ENCODE results near the gene GLG1.
"Not testable (repeated sequence)": the region's sequence is repeated elsewhere in the genome, so short reads cannot be mapped to it uniquely, and the experiment has no call there.

GLG1 gene

GRCh38 chr16:74606521-74607309 is at the start of gene GLG1:
Gene GLG1, minus strand, starts transcription at chr16:74607114. Its CDS starts 20 bp downstream, at chr16:74607094.
- peak within 1 kb of the TSS; percentile 94 to 98 (median 97) for H3K27ac Mint-ChIP-seq
- H3K27me3 Mint-ChIP-seq (ENCODE audit: low read depth), result no peaks in the 10 kb centered on the region
- H3K9me3 Mint-ChIP-seq, result no peaks in the 10 kb centered on the region
- TF ChIP-seq, protein P1, sequence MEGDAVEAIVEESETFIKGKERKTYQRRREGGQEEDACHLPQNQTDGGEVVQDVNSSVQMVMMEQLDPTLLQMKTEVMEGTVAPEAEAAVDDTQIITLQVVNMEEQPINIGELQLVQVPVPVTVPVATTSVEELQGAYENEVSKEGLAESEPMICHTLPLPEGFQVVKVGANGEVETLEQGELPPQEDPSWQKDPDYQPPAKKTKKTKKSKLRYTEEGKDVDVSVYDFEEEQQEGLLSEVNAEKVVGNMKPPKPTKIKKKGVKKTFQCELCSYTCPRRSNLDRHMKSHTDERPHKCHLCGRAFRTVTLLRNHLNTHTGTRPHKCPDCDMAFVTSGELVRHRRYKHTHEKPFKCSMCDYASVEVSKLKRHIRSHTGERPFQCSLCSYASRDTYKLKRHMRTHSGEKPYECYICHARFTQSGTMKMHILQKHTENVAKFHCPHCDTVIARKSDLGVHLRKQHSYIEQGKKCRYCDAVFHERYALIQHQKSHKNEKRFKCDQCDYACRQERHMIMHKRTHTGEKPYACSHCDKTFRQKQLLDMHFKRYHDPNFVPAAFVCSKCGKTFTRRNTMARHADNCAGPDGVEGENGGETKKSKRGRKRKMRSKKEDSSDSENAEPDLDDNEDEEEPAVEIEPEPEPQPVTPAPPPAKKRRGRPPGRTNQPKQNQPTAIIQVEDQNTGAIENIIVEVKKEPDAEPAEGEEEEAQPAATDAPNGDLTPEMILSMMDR (IDR thresholded peaks at IDR 0.05; ENCODE audit: unreplicated experiment in 3 of 3), result no peak
- H3K4me3 Mint-ChIP-seq, result peak within 1 kb of the TSS; percentile 89 to 96 (median 94)
- peaks cover 38% of the 10 kb centered on the region for H3K4me1 Mint-ChIP-seq
- no peaks in the 10 kb centered on the region for H3K36me3 Mint-ChIP-seq (ENCODE audit: low read depth)

DNA sequence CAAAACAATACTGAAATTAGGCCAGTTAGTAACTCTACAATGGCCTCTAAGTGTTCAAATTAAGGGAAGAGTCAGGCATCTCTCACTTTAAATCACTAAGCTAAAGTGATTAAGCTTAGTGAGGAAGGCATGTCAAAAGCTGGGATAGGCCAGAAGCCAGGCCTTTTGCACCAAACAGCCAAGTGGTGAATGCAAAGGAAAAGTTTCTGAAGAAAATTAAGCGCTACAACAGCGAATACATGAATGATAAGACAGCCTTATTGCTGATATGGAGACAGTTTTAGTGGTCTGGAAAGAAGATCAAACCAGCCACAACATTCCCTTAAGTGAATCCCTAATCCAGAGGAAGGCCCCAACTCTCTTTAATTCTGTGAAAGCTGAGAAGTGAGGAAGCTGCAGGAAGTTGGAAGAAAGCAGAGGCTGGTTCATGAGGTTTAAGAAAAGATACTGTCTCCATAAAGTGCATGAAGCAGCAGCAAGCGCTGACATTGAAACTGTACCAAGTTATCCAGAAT is 47.7 kb upstream of the GLG1 start:
- H3K4me3 Mint-ChIP-seq, result no peak overlapping the region
- H3K36me3 Mint-ChIP-seq (ENCODE audit: low read depth), result peaks cover 52% of the 10 kb centered on the region
- no peaks in the 10 kb centered on the region for H3K27me3 Mint-ChIP-seq (ENCODE audit: low read depth)
- no peaks in the 10 kb centered on the region for H3K4me1 Mint-ChIP-seq
- TF ChIP-seq, protein P1 (IDR thresholded peaks at IDR 0.05; ENCODE audit: unreplicated experiment in 3 of 3), result no peak
- H3K27ac Mint-ChIP-seq, result no peak overlapping the region
- H3K9me3 Mint-ChIP-seq, result no peaks in the 10 kb centered on the region

GRCh38 chr16:74652883-74653282 is 46.0 kb upstream of the GLG1 start:
- not testable (repeated sequence) for H3K27me3 Mint-ChIP-seq (ENCODE audit: low read depth); H3K4me3 Mint-ChIP-seq; H3K27ac Mint-ChIP-seq; H3K4me1 Mint-ChIP-seq; H3K9me3 Mint-ChIP-seq
- H3K36me3 Mint-ChIP-seq (ENCODE audit: low read depth), result peaks cover 50% of the 10 kb centered on the region

DNA sequence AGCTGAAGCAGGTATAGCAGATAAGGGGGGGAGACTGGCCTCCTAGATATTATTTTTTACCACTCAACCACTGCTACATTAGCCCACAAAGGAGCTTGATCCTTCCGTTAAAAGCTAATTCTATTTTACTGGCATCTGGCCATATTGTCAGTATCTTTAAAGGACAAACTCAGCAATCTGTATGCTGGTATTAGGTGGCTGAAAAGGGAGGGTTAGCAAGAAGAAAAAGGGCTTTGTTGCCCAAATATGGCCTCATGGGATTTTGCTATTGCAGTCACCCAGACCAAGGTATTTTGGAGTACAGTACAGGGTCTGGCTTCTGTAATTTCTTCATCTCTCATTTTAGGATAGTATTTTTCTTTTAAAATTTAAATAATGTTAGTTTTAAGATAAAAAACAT is 45.3 kb upstream of the GLG1 start:
- no peak overlapping the region for H3K27ac Mint-ChIP-seq
- H3K4me1 Mint-ChIP-seq, result no peaks in the 10 kb centered on the region
- TF ChIP-seq, protein P1 (IDR thresholded peaks at IDR 0.05; ENCODE audit: unreplicated experiment in 3 of 3), result no peak

GRCh38 chr16:74651841-74652240 is 44.9 kb upstream of the GLG1 start:
- TF ChIP-seq, protein P1 (IDR thresholded peaks at IDR 0.05; ENCODE audit: unreplicated experiment in 3 of 3), result no peak
- Mint-ChIP-seq H3K4me1 (no peaks in the 10 kb centered on the region), H3K4me3 (no peak overlapping the region), H3K27ac (no peak overlapping the region), H3K9me3 (no peaks in the 10 kb centered on the region), H3K36me3 (ENCODE audit: low read depth) (peaks cover 45% of the 10 kb centered on the region), H3K27me3 (ENCODE audit: low read depth) (no peaks in the 10 kb centered on the region)

More for the DNA sequence above, 45.3 kb upstream of the GLG1 start:
- Mint-ChIP-seq H3K4me3 (no peak overlapping the region), H3K27me3 (ENCODE audit: low read depth) (no peaks in the 10 kb centered on the region), H3K36me3 (ENCODE audit: low read depth) (peaks cover 47% of the 10 kb centered on the region), H3K9me3 (no peaks in the 10 kb centered on the region)

DNA sequence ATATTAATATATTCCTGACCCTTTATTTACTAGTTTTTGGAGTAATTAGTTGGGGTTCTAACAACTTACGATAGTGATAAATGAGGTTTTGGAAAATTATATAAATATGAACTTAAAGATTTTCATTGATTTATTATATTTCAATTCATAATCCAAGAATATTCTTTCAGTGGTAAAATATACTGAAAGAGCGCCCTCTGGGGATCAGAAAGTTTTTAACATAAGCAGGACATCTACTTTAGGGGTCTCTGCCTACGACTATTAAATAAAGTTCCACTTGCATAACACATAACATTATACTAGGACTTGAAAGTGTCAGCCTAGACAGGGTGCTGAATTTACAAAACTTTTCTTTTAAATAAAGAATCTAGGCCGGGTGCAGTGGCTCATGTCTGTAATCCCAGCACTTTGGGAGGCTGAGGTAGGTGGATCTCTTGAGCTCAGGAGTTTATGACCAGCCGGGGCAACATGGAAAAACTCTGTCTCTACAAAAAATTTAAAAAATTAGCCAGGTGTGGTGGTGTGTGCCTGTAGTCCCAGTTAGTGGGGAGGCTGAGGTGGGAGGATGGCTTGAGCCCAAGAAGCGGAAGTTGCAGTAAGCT is 44.2 kb upstream of the GLG1 start:
- Mint-ChIP-seq H3K36me3 (ENCODE audit: low read depth) (peaks cover 43% of the 10 kb centered on the region), H3K27ac (no peak overlapping the region), H3K4me3 (no peak overlapping the region), H3K27me3 (ENCODE audit: low read depth) (no peaks in the 10 kb centered on the region), H3K9me3 (no peaks in the 10 kb centered on the region), H3K4me1 (no peaks in the 10 kb centered on the region)
- TF ChIP-seq, protein P1 (IDR thresholded peaks at IDR 0.05; ENCODE audit: unreplicated experiment in 3 of 3), result peak; percentile 46 to 63 (median 50)
